Fibroblast of lung (primary cell): ENCODE data around the gene CDC37. TPM values are rescaled to one million over a fixed set of nuclear protein-coding genes. Genes with fewer than 3 reads are reported as not detected.

Experiments used
- DNase-seq, 2 donors: peaks; one replicate each; pipeline versions ENCODE4 v3.0.0 to v3.0.0-alpha.2; 2010; ENCODE audit warnings: low read depth in 2 of 2
- H2AFZ ChIP-seq: 2 replicates; pipeline ENCODE4 v1.5.1; 2012; ENCODE audit warnings: low read length, control low read depth, inconsistent platforms
- H3K27ac ChIP-seq: 2 replicates; pipeline ENCODE4 v1.5.1; 2011; ENCODE audit warnings: low read length, control low read depth; ENCODE audit not compliant: insufficient read depth
- H3K27me3 ChIP-seq: 2 replicates; pipeline ENCODE4 v1.5.1; 2011; ENCODE audit warnings: mild to moderate bottlenecking, low read length; ENCODE audit not compliant: control insufficient read depth, insufficient read depth
- H3K36me3 ChIP-seq: 2 replicates; pipeline ENCODE4 v1.5.1; 2011; ENCODE audit warnings: low read length; ENCODE audit not compliant: control insufficient read depth, insufficient read depth
- H3K4me1 ChIP-seq: 2 replicates; pipeline ENCODE4 v1.5.1; 2011; ENCODE audit warnings: low read length; ENCODE audit not compliant: control insufficient read depth, insufficient read depth; ENCODE audit errors: extremely low read depth
- H3K4me2 ChIP-seq: 2 replicates; pipeline ENCODE4 v1.5.1; 2011; ENCODE audit warnings: low read length, control low read depth; ENCODE audit not compliant: insufficient read depth; ENCODE audit errors: extremely low read depth
- H3K4me3 ChIP-seq, 4 experiments: fragments of 200-600 bp in 1 of 4; sonication (generic) in 1 of 4; replicated peaks in 1 of 4; 2 replicates each; pipeline ENCODE4 v1.5.1; 2011 to 2016; ENCODE audit warnings: low read length in 4 of 4, low read depth in 3 of 4, mild to moderate bottlenecking in 3 of 4, control low read depth in 2 of 4, inconsistent platforms in 1 of 4, mixed read lengths in 1 of 4; ENCODE audit not compliant: insufficient read depth in 1 of 4; ENCODE audit errors: control extremely low read depth in 1 of 4
- H3K79me2 ChIP-seq: 2 replicates; pipeline ENCODE4 v1.5.1; 2012; ENCODE audit warnings: mild to moderate bottlenecking, low read length, inconsistent platforms; ENCODE audit not compliant: control insufficient read depth, insufficient read depth
- H3K9ac ChIP-seq: 2 replicates; pipeline ENCODE4 v1.5.1; 2011; ENCODE audit warnings: mild to moderate bottlenecking, low read length, control low read depth; ENCODE audit not compliant: insufficient read depth
- H3K9me3 ChIP-seq: 2 replicates; pipeline ENCODE4 v1.5.1; 2012; ENCODE audit warnings: low read depth, low read length; ENCODE audit not compliant: control insufficient read depth, insufficient read depth
- H4K20me1 ChIP-seq: 2 replicates; pipeline ENCODE4 v1.5.1; 2011; ENCODE audit warnings: low read length; ENCODE audit not compliant: control insufficient read depth, insufficient read depth; ENCODE audit errors: extremely low read depth
- CTCF ChIP-seq, 2 donors: IDR thresholded peaks in 1 of 2; conservative IDR thresholded peaks in 1 of 2; 1 replicate in 1 of 2; 2 replicates in 1 of 2; pipeline ENCODE4 v1.5.1; 2011 to 2012; ENCODE audit warnings: low read length in 2 of 2, control low read depth in 1 of 2, inconsistent platforms in 1 of 2, low read depth in 1 of 2, mild to moderate bottlenecking in 1 of 2
- EZH2 ChIP-seq: IDR thresholded peaks from 2 replicates; pipeline ENCODE4 v1.5.1; 2012; ENCODE audit warnings: low read length, control low read depth, mild to moderate bottlenecking; ENCODE audit errors: missing control alignments
- polyA plus RNA-seq, 2 donors: library from polyadenylated mRNA; depleted of rRNA in 1 of 2; stranded (reverse) in 1 of 2; unstranded in 1 of 2; fragments of >200 nt; gene quantifications; 2 replicates each; pipeline ENCODE4 v1.2.1, GENCODE V29; 2011 to 2012; ENCODE audit warnings: missing spikeins in 1 of 2
- total RNA-seq: library from RNA; depleted of rRNA; stranded (reverse); fragments of >200 nt; gene quantifications from 2 replicates; pipeline ENCODE4 v1.2.1, GENCODE V29; 2014

The CDC37 gene
- total and polyA plus RNA-seq, 2 donors (not counting 1 experiment from before 2014, with no cell fraction given), result 129 to 266 TPM

GRCh38 chr19:10450191-10450852 lies 47.0 kb upstream of the CDC37 start:
- H3K9ac ChIP-seq, result no peak overlapping the region
- no peak for DNase-seq
- no peak overlapping the region for H2AFZ ChIP-seq
- no peaks in the 10 kb centered on the region for H3K79me2 ChIP-seq
- no peaks in the 10 kb centered on the region for H3K9me3 ChIP-seq
- no peak for TF ChIP-seq EZH2
- TF ChIP-seq CTCF (conservative IDR thresholded peaks at IDR 0.05 in 1 of 2, IDR thresholded peaks at IDR 0.05 in 1 of 2; ENCODE audit: low read depth in 1 of 2, low read length in 2 of 2), result no peak
- no peaks in the 10 kb centered on the region for H4K20me1 ChIP-seq
- H3K4me3 ChIP-seq, result no peak overlapping the region
- no peak overlapping the region for H3K27ac ChIP-seq
- no peaks in the 10 kb centered on the region for H3K27me3 ChIP-seq
- peaks cover 3% of the 10 kb centered on the region for H3K36me3 ChIP-seq
- no peaks in the 10 kb centered on the region for H3K4me1 ChIP-seq
- no peak overlapping the region for H3K4me2 ChIP-seq

GRCh38 chr19:10449037-10449436 lies 45.7 kb upstream of the CDC37 start:
- no peaks in the 10 kb centered on the region for H3K4me1 ChIP-seq
- H3K4me2 ChIP-seq, result no peak overlapping the region
- H3K27ac ChIP-seq, result no peak overlapping the region
- no peaks in the 10 kb centered on the region for H4K20me1 ChIP-seq
- no peaks in the 10 kb centered on the region for H3K9me3 ChIP-seq
- H3K9ac ChIP-seq, result no peak overlapping the region
- no peaks in the 10 kb centered on the region for H3K27me3 ChIP-seq
- TF ChIP-seq CTCF (conservative IDR thresholded peaks at IDR 0.05 in 1 of 2, IDR thresholded peaks at IDR 0.05 in 1 of 2; ENCODE audit: low read depth in 1 of 2, low read length in 2 of 2) (no peak), EZH2 (no peak)
- H3K4me3 ChIP-seq, result no peak overlapping the region
- no peak for DNase-seq
- H2AFZ ChIP-seq, result no peak overlapping the region
- peaks cover 3% of the 10 kb centered on the region for H3K36me3 ChIP-seq
- H3K79me2 ChIP-seq, result no peaks in the 10 kb centered on the region

GRCh38 chr19:10442698-10443097 lies 39.4 kb upstream of the CDC37 start:
- H3K27ac ChIP-seq, result no peak overlapping the region
- H3K4me2 ChIP-seq, result no peak overlapping the region
- TF ChIP-seq EZH2 (no peak), CTCF (conservative IDR thresholded peaks at IDR 0.05 in 1 of 2, IDR thresholded peaks at IDR 0.05 in 1 of 2; ENCODE audit: low read depth in 1 of 2, low read length in 2 of 2) (no peak)

More at GRCh38 chr19:10442698-10443097, 39.4 kb upstream of the CDC37 start:
- H3K79me2 ChIP-seq, result no peaks in the 10 kb centered on the region
- H3K4me1 ChIP-seq, result no peaks in the 10 kb centered on the region
- H3K27me3 ChIP-seq, result no peaks in the 10 kb centered on the region
- H2AFZ ChIP-seq, result no peak overlapping the region
- H3K9ac ChIP-seq, result no peak overlapping the region
- peaks cover under 1% of the 10 kb centered on the region for H3K36me3 ChIP-seq
- DNase-seq, result no peak
- no peaks in the 10 kb centered on the region for H4K20me1 ChIP-seq
- no peak overlapping the region for H3K4me3 ChIP-seq
- no peaks in the 10 kb centered on the region for H3K9me3 ChIP-seq
